CD14-positive monocyte (primary cell): ENCODE data around the gene GAK. TPM values are rescaled to one million over a fixed set of nuclear protein-coding genes. Genes with fewer than 3 reads are reported as not detected.

Experiments
- DNase-seq, 3 donors: peaks; one replicate each; pipeline ENCODE4 v3.0.0-alpha.2; 2011 to 2022
- H2AFZ ChIP-seq: 2 replicates; pipeline ENCODE4 v1.6.0; 2012; ENCODE audit warnings: mild to moderate bottlenecking, low read depth, low read length, inconsistent platforms; ENCODE audit not compliant: insufficient read depth, poor library complexity, severe bottlenecking
- H3K27ac ChIP-seq, 2 donors: 1 replicate in 1 of 2; 2 replicates in 1 of 2; pipeline ENCODE4 v1.5.1; 2012 to 2013; ENCODE audit warnings: low read length in 2 of 2, control low read depth in 1 of 2, inconsistent platforms in 1 of 2, low read depth in 1 of 2, mild to moderate bottlenecking in 1 of 2
- H3K27me3 ChIP-seq, 2 donors: one replicate each; pipeline versions ENCODE4 v1.6.0 to v1.6.1; 2011 to 2013; ENCODE audit warnings: low read length in 2 of 2; ENCODE audit not compliant: control insufficient read depth in 2 of 2, insufficient read depth in 2 of 2
- H3K36me3 ChIP-seq, 2 donors: replicated peaks in 1 of 2; 1 replicate in 1 of 2; 2 replicates in 1 of 2; pipeline versions ENCODE4 v1.5.1 to v1.6.1; 2012 to 2013; ENCODE audit warnings: low read length in 2 of 2, control low read depth in 1 of 2, inconsistent platforms in 1 of 2, mild to moderate bottlenecking in 1 of 2; ENCODE audit not compliant: insufficient read depth in 2 of 2, control insufficient read depth in 1 of 2
- H3K4me1 ChIP-seq, 2 donors: 1 replicate in 1 of 2; 2 replicates in 1 of 2; pipeline versions ENCODE4 v1.5.1 to v1.6.1; 2012 to 2013; ENCODE audit warnings: low read length in 2 of 2, control low read depth in 1 of 2, inconsistent platforms in 1 of 2, mild to moderate bottlenecking in 1 of 2, moderate library complexity in 1 of 2; ENCODE audit not compliant: insufficient read depth in 2 of 2, control insufficient read depth in 1 of 2
- H3K4me2 ChIP-seq: replicated peaks from 2 replicates; pipeline ENCODE3; 2012; ENCODE audit warnings: low read length, moderate library complexity, mild to moderate bottlenecking; ENCODE audit not compliant: poor library complexity, severe bottlenecking; ENCODE audit errors: extremely low read depth
- H3K4me3 ChIP-seq, 3 experiments: fragments of 200-600 bp in 1 of 3; sonication (generic) in 1 of 3; replicated peaks in 1 of 3; 1 replicate in 2 of 3; 2 replicates in 1 of 3; pipeline ENCODE4 v1.5.1; 2011 to 2013; ENCODE audit warnings: low read length in 3 of 3, mild to moderate bottlenecking in 3 of 3, control low read depth in 2 of 3, low read depth in 2 of 3, inconsistent platforms in 1 of 3, moderate library complexity in 1 of 3
- H3K79me2 ChIP-seq: 2 replicates; pipeline ENCODE4 v1.6.0; 2012; ENCODE audit warnings: mild to moderate bottlenecking, control low read depth, inconsistent platforms, low read length, moderate library complexity; ENCODE audit not compliant: insufficient read depth
- H3K9ac ChIP-seq: 2 replicates; pipeline ENCODE4 v1.6.0; 2017; ENCODE audit warnings: low read length, mild to moderate bottlenecking; ENCODE audit not compliant: insufficient read depth, poor library complexity, severe bottlenecking
- H3K9me3 ChIP-seq, 2 donors: replicated peaks in 1 of 2; 1 replicate in 1 of 2; 2 replicates in 1 of 2; pipeline versions ENCODE4 v1.5.1 to v1.6.1; 2012 to 2013; ENCODE audit warnings: low read length in 2 of 2, control low read depth in 1 of 2; ENCODE audit not compliant: control insufficient read depth in 1 of 2, insufficient read depth in 1 of 2
- H4K20me1 ChIP-seq: 2 replicates; pipeline ENCODE4 v1.6.0; 2012; ENCODE audit warnings: mild to moderate bottlenecking, low read length, control low read depth, moderate library complexity; ENCODE audit not compliant: insufficient read depth
- H3K27ac Mint-ChIP-seq, 7 donors: one replicate each; pipeline ENCODE4 v1.8.0; 2020; ENCODE audit warnings: mild to moderate bottlenecking in 7 of 7, mixed read lengths in 7 of 7, moderate library complexity in 6 of 7, inconsistent platforms in 2 of 7
- H3K27me3 Mint-ChIP-seq, 3 donors: one replicate each; pipeline ENCODE4 v1.8.0; 2021 to 2022; ENCODE audit warnings: low read depth in 3 of 3, mild to moderate bottlenecking in 3 of 3, mixed read lengths in 3 of 3, moderate library complexity in 3 of 3, inconsistent platforms in 1 of 3
- H3K36me3 Mint-ChIP-seq, 2 donors: one replicate each; pipeline ENCODE4 v1.8.0; 2020; ENCODE audit warnings: mixed read lengths in 2 of 2, inconsistent platforms in 1 of 2, mild to moderate bottlenecking in 1 of 2
- H3K4me1 Mint-ChIP-seq: one replicate; pipeline ENCODE4 v1.8.0; 2020; ENCODE audit warnings: mild to moderate bottlenecking, mixed read lengths
- H3K4me3 Mint-ChIP-seq, 2 donors: one replicate each; pipeline ENCODE4 v1.8.0; 2020; ENCODE audit warnings: mild to moderate bottlenecking in 2 of 2, mixed read lengths in 2 of 2, moderate library complexity in 1 of 2
- H3K9me3 Mint-ChIP-seq, 7 donors: one replicate each; pipeline ENCODE4 v1.8.0; 2020 to 2022; ENCODE audit warnings: mixed read lengths in 7 of 7, mild to moderate bottlenecking in 6 of 7, moderate library complexity in 6 of 7, inconsistent platforms in 2 of 7
- CTCF ChIP-seq: fragments of 200-600 bp; IDR thresholded peaks from one replicate; pipeline ENCODE4 v1.8.0; 2022; ENCODE audit warnings: antibody characterized with exemption, mild to moderate bottlenecking
- WGBS: methylation state at CpG from one replicate; pipeline ENCODE4 v1.1.5; 2013; ENCODE audit warnings: missing lambda C conversion rate; ENCODE audit not compliant: insufficient coverage; 5-methylcytosine and 5-hydroxymethylcytosine counted together
- intact Hi-C, 2 donors: fragments of 100-400 bp; cut with micrococcal nuclease; formaldehyde crosslinking; loops; one replicate each; pipeline versions ENCODE4 v1.15.0 to v1.15.1; 2023
- polyA plus RNA-seq, 3 donors: library from polyadenylated mRNA; depleted of rRNA in 1 of 3; unstranded in 2 of 3; stranded (reverse) in 1 of 3; fragments of 300-500 nt in 2 of 3; fragments of >200 nt in 1 of 3; fragmentation: Illumina TruSeq in 2 of 3; gene quantifications; 1 replicate in 2 of 3; 2 replicates in 1 of 3; pipeline ENCODE4 v1.2.3, GENCODE V29; 2012 to 2021

Gene GAK
- polyA plus RNA-seq, 3 donors = 40.3 to 88.7 (median 54.9) TPM

- intact Hi-C loops = no loop called here
- no peaks in the 10 kb centered on the region for H3K27me3 Mint-ChIP-seq
- Histone ChIP-seq H4K20me1 (peaks cover 33% of the 10 kb centered on the region), H3K9ac (no peak overlapping the region), H2AFZ (no peak overlapping the region), H3K36me3 (peaks cover 89 to 100% of the 10 kb centered on the region in 2 donors), H3K79me2 (no peaks in the 10 kb centered on the region), H3K4me3 (no peak overlapping the region), H3K4me1 (no peaks in the 10 kb centered on the region), H3K27me3 (no peaks in the 10 kb centered on the region), H3K27ac (no peak overlapping the region), H3K4me2 (no peak overlapping the region), H3K9me3 (peaks cover 0 to 4% of the 10 kb centered on the region in 2 donors)
- no peaks in the 10 kb centered on the region for H3K4me1 Mint-ChIP-seq
- H3K36me3 Mint-ChIP-seq = peaks cover 84 to 96% of the 10 kb centered on the region in 2 donors
- DNase-seq = no peak
- no peak for TF ChIP-seq CTCF
- H3K9me3 Mint-ChIP-seq = peaks cover 0 to 9% (median 2%) of the 10 kb centered on the region in 7 donors
- H3K4me3 Mint-ChIP-seq = no peak overlapping the region
- WGBS = no CpG with 5 or more reads among the region's 9 CpGs
- peak overlapping the region in 1 of 7 donors; percentile 72 for H3K27ac Mint-ChIP-seq
Measured at GRCh38 chr4:874056-874455, 58.1 kb downstream of the GAK start.

- H3K9me3 Mint-ChIP-seq = peaks cover 0 to 9% (median 2%) of the 10 kb centered on the region in 7 donors
- H3K9ac ChIP-seq = no peak overlapping the region
- TF ChIP-seq CTCF = no peak
- H4K20me1 ChIP-seq = peaks cover 30% of the 10 kb centered on the region
- H3K4me1 ChIP-seq = no peaks in the 10 kb centered on the region
- intact Hi-C loops = no loop called here
- no peak for DNase-seq
- no peaks in the 10 kb centered on the region for H3K27me3 Mint-ChIP-seq
- H3K4me1 Mint-ChIP-seq = no peaks in the 10 kb centered on the region
- H3K9me3 ChIP-seq = peaks cover 0 to 4% of the 10 kb centered on the region in 2 donors
- H3K4me3 Mint-ChIP-seq = no peak overlapping the region
- no peaks in the 10 kb centered on the region for H3K27me3 ChIP-seq
- no peak overlapping the region for H3K4me3 ChIP-seq
- no peaks in the 10 kb centered on the region for H3K79me2 ChIP-seq
- no peak overlapping the region for H2AFZ ChIP-seq
- no peak overlapping the region for H3K4me2 ChIP-seq
- H3K36me3 ChIP-seq = peaks cover 92 to 100% of the 10 kb centered on the region in 2 donors
- 97% methylated on average over 43 of the region's 43 CpGs for WGBS
- H3K27ac Mint-ChIP-seq = no peak overlapping the region
- H3K36me3 Mint-ChIP-seq = peaks cover 80 to 95% of the 10 kb centered on the region in 2 donors
- H3K27ac ChIP-seq = no peak overlapping the region
Measured at GRCh38 chr4:872241-872981, 59.7 kb downstream of the GAK start.
